ENCODE data around the gene INPPL1. TPM values are rescaled to one million over a fixed set of nuclear protein-coding genes. Genes with fewer than 3 reads are reported as not detected.
"Not testable (repeated sequence)": the region's sequence is repeated elsewhere in the genome, so short reads cannot be mapped to it uniquely, and the experiment has no call there.

The INPPL1 gene, protein sequence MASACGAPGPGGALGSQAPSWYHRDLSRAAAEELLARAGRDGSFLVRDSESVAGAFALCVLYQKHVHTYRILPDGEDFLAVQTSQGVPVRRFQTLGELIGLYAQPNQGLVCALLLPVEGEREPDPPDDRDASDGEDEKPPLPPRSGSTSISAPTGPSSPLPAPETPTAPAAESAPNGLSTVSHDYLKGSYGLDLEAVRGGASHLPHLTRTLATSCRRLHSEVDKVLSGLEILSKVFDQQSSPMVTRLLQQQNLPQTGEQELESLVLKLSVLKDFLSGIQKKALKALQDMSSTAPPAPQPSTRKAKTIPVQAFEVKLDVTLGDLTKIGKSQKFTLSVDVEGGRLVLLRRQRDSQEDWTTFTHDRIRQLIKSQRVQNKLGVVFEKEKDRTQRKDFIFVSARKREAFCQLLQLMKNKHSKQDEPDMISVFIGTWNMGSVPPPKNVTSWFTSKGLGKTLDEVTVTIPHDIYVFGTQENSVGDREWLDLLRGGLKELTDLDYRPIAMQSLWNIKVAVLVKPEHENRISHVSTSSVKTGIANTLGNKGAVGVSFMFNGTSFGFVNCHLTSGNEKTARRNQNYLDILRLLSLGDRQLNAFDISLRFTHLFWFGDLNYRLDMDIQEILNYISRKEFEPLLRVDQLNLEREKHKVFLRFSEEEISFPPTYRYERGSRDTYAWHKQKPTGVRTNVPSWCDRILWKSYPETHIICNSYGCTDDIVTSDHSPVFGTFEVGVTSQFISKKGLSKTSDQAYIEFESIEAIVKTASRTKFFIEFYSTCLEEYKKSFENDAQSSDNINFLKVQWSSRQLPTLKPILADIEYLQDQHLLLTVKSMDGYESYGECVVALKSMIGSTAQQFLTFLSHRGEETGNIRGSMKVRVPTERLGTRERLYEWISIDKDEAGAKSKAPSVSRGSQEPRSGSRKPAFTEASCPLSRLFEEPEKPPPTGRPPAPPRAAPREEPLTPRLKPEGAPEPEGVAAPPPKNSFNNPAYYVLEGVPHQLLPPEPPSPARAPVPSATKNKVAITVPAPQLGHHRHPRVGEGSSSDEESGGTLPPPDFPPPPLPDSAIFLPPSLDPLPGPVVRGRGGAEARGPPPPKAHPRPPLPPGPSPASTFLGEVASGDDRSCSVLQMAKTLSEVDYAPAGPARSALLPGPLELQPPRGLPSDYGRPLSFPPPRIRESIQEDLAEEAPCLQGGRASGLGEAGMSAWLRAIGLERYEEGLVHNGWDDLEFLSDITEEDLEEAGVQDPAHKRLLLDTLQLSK
- total RNA-seq, result 37.7 TPM

DNA sequence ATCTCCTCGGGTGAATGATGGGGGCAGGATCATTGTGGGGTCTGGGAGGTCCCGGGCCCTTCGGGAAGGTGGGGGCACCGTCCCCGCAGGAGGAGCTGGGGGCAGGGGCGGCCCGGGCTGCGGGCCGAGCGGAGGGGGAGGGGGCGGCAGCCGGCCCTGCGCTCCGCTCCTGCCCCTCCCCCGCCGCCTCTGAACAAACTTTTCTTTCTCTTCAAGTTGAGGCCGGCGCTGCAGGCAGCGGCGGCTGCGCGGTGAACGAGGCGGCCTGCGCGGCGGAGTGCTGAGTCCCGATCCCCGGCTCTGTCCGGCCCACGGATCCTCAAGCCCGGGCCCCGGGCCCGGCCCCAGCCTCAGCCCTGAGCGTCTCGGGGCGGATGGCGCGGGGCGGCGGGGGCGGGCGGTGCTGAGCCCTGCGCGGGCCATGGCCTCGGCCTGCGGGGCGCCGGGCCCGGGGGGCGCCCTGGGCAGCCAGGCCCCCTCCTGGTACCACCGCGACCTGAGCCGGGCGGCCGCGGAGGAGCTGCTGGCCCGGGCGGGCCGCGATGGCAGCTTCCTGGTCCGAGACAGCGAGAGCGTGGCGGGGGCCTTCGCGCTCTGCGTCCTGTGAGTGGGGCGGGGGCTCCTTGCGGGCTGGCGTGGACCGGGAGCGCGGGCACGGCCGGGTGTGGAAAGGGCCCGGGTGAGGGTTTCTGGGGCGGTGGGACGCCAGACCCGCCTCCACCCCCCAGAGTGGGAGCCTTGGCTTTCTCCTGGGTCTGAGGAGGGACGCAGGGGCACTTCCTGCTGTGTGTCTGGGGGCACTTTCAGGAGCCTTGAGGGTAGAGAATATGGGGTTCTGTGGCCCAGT lies at the start of gene INPPL1:
Gene INPPL1, plus strand, starts transcription at position 204 of the 847 bp plus-strand sequence. Its CDS starts 218 bp downstream, at position 422.
- DNase-seq, result no peak

DNA sequence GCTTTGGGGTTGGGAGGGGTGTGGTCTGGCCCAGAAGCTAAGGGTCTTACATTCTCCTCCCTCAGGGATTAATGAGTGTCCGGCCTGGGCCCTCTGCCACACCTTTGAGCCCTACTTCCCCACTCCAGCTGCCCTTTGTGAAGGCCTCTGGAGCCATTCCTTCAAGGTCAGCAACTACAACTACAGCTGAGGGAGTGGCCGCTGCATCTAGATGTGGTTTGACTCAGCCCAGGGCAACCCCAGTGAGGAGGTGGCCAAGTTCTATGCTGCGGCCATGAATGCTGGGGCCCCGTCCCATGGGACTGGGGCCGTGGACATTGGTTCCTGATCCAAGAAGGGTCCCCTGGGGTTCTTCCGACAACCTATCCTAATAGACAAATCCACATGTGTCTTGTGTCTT lies 46.9 kb upstream of the INPPL1 start:
- DNase-seq, result no peak

DNA sequence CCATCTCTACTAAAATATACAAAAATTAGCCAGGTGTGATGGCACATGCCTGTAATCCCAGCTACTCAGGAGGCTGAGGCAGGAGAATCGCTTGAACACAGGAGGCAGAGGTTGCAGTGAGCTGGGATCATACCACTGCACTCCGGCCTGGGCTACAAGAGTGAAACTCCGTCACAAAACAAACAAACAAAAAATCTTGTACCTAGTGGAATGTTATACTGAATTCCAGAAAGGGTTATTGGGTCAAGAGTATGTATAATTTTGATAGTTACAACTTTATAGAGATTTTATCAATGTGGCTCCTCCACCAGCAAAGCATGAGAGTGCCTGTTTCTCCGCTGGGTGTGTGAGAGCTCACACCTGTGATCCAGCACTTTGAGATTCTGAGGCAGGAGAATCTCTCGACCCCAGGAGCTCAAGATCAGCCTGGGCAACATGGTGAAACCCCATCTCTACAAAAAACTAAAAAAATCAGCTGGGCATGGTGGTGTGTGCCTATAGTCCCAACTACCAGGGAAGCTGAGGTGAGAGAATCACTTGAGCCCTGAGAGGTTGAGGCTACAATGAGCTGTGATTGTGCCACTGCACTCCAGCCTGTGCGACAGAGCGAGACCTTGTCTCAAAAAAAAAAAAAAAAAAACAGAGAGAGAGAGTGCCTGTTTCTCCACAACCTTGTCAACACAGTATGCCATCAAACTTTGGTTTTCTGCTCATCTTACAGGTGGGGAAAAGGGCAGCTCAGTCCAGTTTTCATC lies 45.3 kb upstream of the INPPL1 start:
- no peak for DNase-seq

DNA sequence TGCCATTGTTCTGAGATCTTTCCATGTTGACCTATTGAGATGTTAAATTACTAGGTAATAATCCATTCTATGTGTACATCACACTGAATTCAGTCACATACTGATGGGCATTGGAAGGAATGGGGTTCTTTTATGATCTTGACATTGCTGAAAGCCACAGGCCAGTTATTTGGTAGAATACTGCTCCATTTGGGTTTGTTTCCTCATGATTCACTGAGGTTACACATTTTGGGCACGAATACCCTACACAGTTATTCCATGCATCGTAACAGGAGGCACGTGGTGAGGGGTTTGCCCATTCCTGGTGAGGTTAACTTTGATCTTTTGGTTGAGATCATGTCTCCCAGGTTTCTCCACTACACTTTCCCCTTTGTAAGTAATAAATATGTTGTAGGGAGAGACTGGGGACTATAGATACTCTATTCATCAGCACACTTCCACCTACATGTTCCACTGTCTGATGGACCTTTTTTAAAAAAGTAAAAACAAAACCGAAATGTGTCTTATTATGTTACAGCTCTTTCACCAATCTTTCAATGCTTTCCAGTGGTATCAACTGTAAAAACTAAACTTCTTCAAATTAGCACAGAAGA lies 44.7 kb upstream of the INPPL1 start:
- no peak for DNase-seq

DNA sequence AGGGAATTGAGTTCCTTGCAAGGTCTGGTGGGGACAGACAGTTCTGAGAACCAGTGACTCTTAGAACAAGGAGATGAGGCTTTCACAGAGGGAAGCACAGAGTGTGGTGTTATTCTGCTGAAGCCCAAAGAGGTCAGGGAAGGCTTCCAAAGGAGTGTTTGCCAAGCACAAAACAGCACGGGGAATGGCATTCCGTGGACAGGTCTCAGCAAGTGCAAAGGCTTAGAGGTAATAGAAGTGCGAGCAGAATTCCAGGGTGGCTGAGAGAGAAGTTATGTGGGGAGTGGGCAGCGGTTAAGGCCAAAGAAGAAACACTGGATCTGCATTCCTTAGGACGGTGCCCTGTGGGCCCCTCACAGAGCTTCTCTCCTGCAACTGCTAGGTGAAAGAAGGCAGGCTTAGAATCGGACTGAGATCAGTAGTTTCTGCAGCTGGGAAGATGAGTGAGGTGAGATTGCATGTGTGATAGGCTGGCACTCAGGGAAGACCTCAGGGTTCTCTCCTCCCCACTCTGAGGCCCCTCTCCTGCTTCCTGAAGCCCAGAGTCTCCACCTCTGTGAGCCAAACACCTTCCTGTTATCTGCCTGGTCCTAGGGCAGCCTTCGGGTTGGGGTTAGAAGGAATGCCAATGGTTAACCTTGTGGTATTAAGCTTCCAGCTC lies 43.5 kb upstream of the INPPL1 start:
- DNase-seq, result not testable (repeated sequence)

DNA sequence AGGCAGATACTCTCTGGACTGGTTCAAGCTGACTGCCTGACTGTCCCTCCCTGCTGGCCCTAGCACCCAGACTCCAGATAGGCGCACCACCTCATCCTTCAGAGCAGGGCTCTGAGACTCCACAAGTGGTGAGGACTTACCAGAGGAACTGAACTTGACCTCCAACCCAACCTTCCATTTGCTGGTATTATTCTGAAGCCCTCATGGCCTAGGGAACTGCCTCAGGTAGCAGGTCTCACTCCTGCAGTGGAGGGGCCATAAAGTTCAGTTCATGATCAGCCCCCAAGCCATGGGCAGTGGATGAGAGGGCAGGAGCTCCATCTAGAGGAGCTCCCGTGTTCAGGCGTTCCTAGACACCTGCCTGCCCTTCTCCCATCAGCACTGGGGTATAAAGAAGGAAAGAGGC lies 43.0 kb upstream of the INPPL1 start:
- not testable (repeated sequence) for DNase-seq

DNA sequence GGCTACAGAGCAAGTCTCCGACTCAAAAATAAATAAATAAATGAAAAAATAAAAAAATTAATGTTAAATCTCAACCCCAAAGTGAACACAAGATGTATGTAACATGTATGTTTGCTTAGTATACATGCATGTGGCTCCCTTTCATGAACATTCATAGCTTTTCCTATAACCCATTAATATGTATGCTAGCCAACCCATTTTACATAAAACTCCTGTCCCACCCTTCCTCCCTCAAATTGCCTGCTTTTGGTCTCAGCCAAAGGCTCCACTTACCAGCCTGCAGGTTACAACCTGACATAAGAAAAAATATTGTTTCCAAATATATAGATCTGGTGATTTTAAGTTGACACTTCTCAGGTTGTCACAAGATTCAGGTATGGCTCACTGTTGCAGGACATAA lies 36.3 kb upstream of the INPPL1 start:
- DNase-seq, result no peak

DNA sequence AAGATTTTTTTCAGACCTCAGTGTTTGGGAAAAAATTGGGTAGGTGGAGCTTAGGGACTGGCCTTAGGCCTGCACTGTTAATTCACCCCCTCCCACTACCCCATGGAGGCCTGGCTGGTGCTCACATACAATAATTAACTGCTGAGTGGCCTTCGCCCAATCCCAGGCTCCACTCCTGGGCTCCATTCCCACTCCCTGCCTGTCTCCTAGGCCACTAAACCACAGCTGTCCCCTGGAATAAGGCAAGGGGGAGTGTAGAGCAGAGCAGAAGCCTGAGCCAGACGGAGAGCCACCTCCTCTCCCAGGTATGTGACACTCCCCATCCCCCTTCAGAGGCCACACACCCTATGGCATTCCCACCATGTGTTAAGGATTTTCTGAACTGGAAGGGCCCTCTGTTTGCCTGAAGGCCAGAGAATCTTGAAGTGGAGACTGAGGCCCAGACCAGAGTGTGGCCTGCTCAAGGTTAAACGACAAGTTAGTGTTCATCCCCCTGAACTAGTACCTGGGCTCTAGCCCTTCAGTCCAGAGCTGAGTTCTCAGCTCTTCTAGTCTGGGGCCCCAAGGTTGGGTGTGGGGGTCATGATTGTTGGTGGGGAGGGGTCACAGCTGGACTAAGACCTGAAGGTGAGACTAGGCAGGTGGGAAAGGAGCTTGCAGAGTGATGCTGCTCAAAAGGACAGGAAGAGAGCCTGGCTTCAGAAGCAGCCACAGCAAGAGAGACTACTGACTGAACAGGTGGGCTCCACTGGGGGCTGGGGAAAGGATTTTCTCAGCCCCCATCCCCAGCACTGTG lies 34.9 kb upstream of the INPPL1 start:
- DNase-seq, result no peak

DNA sequence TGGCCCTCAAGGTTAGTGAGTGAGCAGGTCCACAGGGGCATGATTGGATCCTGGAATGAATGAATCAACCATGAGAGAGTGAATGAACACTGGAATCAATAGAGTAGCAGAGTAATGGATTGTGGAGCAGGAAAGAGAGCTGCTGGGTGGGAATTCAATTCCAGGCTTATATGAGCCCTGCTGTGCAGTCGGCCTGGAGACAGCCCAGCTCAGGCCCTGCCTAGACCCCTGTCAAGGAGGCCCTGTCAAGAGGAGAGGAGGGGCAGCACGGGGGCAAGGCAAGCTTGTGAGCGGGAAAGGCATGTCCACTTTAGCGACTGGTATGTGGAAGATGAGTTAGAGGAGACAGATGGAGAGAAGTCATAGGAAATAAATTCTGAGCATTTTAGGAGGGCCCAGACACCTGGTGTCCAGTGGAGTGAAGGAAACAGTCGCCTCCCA lies 33.9 kb upstream of the INPPL1 start:
- no peak for DNase-seq

DNA sequence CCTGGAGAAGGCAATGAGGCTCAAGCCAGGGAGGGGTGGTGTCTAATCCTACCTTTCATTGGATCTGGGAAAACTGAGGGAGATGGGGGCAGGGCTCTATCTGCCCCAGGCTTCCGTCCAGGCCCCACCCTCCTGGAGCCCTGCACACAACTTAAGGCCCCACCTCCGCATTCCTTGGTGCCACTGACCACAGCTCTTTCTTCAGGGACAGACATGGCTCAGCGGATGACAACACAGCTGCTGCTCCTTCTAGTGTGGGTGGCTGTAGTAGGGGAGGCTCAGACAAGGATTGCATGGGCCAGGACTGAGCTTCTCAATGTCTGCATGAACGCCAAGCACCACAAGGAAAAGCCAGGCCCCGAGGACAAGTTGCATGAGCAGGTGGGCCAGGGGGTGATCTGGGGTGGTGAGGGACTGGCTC lies 32.6 kb upstream of the INPPL1 start, which contains the start of gene FOLR1:
Gene FOLR1, plus strand, starts transcription at position 180 of the 421 bp plus-strand sequence. Its CDS starts 34 bp downstream, at position 214.
- DNase-seq, result no peak

DNA sequence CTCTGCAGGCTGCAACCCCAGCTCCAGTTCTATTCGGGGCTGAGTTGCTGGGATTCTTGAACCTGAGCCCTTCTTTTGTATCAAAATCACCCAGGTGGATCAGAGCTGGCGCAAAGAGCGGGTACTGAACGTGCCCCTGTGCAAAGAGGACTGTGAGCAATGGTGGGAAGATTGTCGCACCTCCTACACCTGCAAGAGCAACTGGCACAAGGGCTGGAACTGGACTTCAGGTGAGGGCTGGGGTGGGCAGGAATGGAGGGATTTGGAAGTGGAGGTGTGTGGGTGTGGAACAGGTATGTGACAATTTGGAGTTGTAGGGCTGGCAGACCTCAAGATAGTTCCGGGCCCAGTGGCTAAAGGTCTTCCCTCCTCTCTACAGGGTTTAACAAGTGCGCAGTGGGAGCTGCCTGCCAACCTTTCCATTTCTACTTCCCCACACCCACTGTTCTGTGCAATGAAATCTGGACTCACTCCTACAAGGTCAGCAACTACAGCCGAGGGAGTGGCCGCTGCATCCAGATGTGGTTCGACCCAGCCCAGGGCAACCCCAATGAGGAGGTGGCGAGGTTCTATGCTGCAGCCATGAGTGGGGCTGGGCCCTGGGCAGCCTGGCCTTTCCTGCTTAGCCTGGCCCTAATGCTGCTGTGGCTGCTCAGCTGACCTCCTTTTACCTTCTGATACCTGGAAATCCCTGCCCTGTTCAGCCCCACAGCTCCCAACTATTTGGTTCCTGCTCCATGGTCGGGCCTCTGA lies 28.9 kb upstream of the INPPL1 start:
- DNase-seq, result no peak

DNA sequence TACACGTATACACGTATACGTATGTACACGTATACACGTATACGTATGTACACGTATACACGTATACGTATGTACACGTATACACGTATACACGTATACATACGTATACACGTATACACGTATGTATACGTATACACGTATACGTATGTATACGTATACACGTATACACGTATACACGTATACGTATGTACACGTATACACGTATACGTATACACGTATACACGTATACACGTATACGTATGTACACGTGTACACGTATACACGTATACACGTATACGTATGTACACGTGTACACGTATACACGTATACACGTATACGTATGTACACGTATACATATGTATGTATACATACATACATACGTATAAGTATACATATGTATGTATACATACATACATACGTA lies 23.1 kb upstream of the INPPL1 start:
- not testable (repeated sequence) for DNase-seq

DNA sequence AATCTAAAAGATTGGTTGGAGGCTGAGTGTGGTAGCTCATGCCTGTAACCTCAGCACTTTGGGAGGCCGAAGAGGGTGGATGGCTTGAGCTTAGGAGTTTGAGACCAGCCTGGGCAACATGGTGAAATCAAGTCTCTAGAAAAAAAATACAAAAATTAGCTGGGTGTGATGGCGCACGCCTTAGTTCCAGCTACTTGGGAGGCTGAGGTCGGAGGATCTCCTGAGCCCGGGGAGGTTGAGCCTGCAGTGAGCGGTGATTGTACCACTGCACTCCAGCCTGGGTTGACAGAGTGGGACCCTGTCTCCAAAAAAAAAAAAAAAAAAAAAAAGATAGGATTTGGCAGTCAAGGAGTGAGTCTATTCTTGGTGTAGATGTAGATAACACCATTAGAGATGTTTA lies 22.0 kb upstream of the INPPL1 start:
- DNase-seq, result no peak

DNA sequence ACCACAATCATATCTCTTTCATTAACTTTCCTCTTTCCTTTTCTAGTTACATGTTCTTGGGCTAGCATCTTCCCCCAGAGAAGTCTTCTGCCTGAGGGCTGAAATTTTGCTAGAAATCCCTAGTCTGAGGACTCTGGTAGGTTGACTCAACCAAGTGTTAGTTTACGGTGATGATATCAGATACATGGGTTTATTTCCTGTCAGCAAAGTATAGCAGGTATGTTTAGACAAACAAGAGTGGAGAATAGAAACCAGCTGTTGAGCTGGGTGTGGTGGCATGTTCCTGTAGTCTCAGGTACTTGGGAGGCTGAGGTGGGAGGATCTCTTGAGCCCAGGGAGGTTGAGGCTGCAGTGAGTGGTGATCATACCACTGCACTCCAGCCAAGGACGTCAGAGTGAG lies 21.4 kb upstream of the INPPL1 start:
- no peak for DNase-seq

DNA sequence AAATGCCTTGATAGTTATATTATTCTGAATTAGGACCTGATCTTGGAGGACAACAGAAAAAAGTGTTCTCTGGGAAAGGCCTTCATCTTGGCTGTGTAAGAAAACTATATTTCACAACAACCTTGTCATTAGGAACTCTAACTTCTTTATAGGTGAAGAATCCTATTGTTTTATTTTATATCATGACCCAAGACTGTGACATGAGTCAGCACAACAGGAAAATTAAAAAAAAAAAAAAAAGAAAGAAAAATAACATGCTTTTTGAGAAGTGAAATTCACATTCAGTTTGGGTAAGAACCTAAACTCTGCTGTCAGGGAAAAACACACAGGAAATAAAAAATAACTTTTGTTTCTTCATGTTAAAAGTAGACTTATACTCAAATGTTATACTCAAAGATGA lies 19.7 kb upstream of the INPPL1 start:
- DNase-seq, result no peak

DNA sequence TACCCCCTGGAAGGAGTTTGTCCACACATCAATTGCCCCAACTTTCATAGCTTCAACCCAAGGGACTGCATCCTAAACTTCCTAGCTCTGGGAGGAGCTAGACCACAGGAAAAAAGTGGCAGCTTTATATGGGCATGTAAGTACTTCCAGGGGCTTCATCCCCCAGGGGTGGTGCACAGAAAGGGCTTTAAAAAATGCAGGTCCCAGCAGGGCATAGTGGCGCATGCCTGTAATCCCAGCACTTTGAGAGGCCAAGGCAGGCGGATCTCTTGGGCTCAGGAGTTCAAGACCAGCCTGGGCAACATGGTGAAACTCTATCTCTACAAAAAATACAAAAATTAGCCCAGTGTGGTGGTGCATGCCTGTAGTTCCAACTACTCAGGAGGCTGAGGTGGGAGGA lies 17.8 kb upstream of the INPPL1 start:
- not testable (repeated sequence) for DNase-seq

DNA sequence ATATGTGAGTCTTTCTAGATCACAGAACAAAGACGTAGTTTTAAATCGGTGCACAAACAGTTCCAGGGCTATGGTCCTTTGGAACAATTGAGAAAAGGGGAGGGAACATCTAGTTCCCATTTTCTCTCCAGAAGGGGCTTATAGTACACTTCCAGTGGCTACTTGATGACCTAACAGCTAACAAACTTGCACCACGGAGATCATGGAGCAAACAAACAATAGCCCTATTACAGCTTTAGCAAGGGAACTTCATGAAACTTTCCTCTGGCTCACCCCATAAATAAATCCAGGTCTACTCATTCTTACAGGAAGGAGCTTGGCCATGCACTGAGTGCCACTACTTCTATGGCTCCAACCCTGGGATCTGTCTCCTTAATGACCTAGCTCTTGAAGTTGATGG lies 16.3 kb upstream of the INPPL1 start:
- no peak for DNase-seq

DNA sequence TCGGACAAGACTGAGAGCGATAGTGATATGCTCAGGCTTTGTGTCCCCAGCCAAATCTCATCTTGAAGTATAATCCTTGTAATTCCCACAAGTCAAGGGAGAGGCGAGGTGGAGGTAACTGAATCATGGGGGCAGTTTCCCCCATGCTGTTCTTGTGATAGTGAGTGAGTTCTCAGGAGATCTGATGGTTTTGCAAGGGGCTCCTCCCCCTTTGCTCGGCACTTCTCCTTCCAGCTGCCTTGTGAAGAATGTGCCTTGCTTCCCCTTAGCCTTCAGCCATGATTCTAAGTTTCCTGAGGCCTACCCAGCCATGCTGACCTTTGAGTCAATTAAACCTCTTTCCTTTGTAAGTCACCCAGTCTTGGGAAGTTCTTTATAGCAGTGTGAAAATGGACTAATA lies 15.5 kb upstream of the INPPL1 start:
- no peak for DNase-seq
